H9 (cell line): ENCODE data around the gene SLC25A31. TPM values are rescaled to one million over a fixed set of nuclear protein-coding genes. Genes with fewer than 3 reads are reported as not detected.

Experiments
- DNase-seq: peaks from one replicate; pipeline ENCODE4 v3.0.0-alpha.2; 2017
- H2AFZ ChIP-seq: one replicate; pipeline ENCODE4 v1.6.1; 2013; ENCODE audit warnings: mild to moderate bottlenecking, low read length, control low read depth, moderate library complexity
- H2AK5ac ChIP-seq: 2 replicates; pipeline ENCODE4 v1.6.1; 2013; ENCODE audit warnings: low read length, control low read depth, mixed read lengths; ENCODE audit not compliant: insufficient read length
- H2BK120ac ChIP-seq: one replicate; pipeline ENCODE4 v1.6.1; 2013; ENCODE audit warnings: low read depth, mild to moderate bottlenecking, low read length, control low read depth, inconsistent platforms; ENCODE audit not compliant: poor library complexity, severe bottlenecking
- H2BK12ac ChIP-seq: 2 replicates; pipeline ENCODE4 v1.6.1; 2013; ENCODE audit warnings: low read length, control low read depth, mixed read lengths, low read depth; ENCODE audit not compliant: insufficient read length
- H2BK15ac ChIP-seq: 2 replicates; pipeline ENCODE4 v1.6.1; 2013; ENCODE audit warnings: low read depth, low read length, control low read depth
- H2BK20ac ChIP-seq: one replicate; pipeline ENCODE4 v1.6.1; 2013; ENCODE audit warnings: low read depth, mild to moderate bottlenecking, low read length, control low read depth, inconsistent platforms; ENCODE audit not compliant: poor library complexity, severe bottlenecking
- H2BK5ac ChIP-seq: 2 replicates; pipeline ENCODE4 v1.6.1; 2013; ENCODE audit warnings: low read length, control low read depth, mixed read lengths; ENCODE audit not compliant: insufficient read length
- H3K14ac ChIP-seq: 2 replicates; pipeline ENCODE4 v1.6.1; 2013; ENCODE audit warnings: low read length, control low read depth; ENCODE audit not compliant: insufficient read depth
- H3K18ac ChIP-seq: 2 replicates; pipeline ENCODE4 v1.6.1; 2013; ENCODE audit warnings: low read depth, mild to moderate bottlenecking, mixed read lengths, low read length, control low read depth; ENCODE audit not compliant: insufficient read length
- H3K23ac ChIP-seq: 2 replicates; pipeline ENCODE4 v1.6.1; 2013; ENCODE audit warnings: low read length, control low read depth, mixed read lengths, low read depth; ENCODE audit not compliant: insufficient read length
- H3K23me2 ChIP-seq: 2 replicates; pipeline ENCODE4 v1.6.1; 2013; ENCODE audit warnings: low read depth, mild to moderate bottlenecking, mixed read lengths, low read length, control low read depth; ENCODE audit not compliant: insufficient read length, poor library complexity, severe bottlenecking
- H3K27ac ChIP-seq: 2 replicates; pipeline ENCODE4 v1.5.1; 2013; ENCODE audit warnings: low read length, control low read depth, mixed read lengths, low read depth; ENCODE audit not compliant: insufficient read length
- H3K27me3 ChIP-seq: 2 replicates; pipeline ENCODE4 v1.6.1; 2013; ENCODE audit warnings: low read length, control low read depth, inconsistent platforms; ENCODE audit not compliant: insufficient read depth
- H3K4ac ChIP-seq: 2 replicates; pipeline ENCODE4 v1.6.1; 2013; ENCODE audit warnings: low read depth, mild to moderate bottlenecking, control low read depth, inconsistent platforms, low read length, moderate library complexity
- H3K4me1 ChIP-seq: 2 replicates; pipeline ENCODE4 v1.6.1; 2013; ENCODE audit warnings: low read length, control low read depth, inconsistent platforms; ENCODE audit not compliant: insufficient read depth
- H3K4me2 ChIP-seq: 2 replicates; pipeline ENCODE4 v1.6.1; 2013; ENCODE audit warnings: low read length, control low read depth, mixed read lengths; ENCODE audit not compliant: insufficient read length, insufficient read depth
- H3K56ac ChIP-seq: 2 replicates; pipeline ENCODE4 v1.6.1; 2013; ENCODE audit warnings: low read depth, mild to moderate bottlenecking, mixed read lengths, low read length, control low read depth; ENCODE audit not compliant: insufficient read length
- H3K79me1 ChIP-seq: 2 replicates; pipeline ENCODE4 v1.6.1; 2013; ENCODE audit warnings: low read depth, mild to moderate bottlenecking, moderate library complexity, low read length, control low read depth, inconsistent platforms; ENCODE audit not compliant: insufficient read depth, poor library complexity, severe bottlenecking
- H3K79me2 ChIP-seq: 2 replicates; pipeline ENCODE4 v1.6.1; 2013; ENCODE audit warnings: low read length, control low read depth, inconsistent platforms; ENCODE audit not compliant: insufficient read depth
- H3K9ac ChIP-seq: 2 replicates; pipeline ENCODE4 v1.6.1; 2013; ENCODE audit warnings: low read length, control low read depth, mixed read lengths; ENCODE audit not compliant: insufficient read length; ENCODE audit errors: extremely low read depth
- H3K9me3 ChIP-seq: one replicate; pipeline ENCODE4 v1.6.1; 2013; ENCODE audit warnings: low read depth, low read length, inconsistent platforms; ENCODE audit not compliant: control insufficient read depth
- H3T11ph ChIP-seq: one replicate; pipeline ENCODE4 v1.6.1; 2013; ENCODE audit warnings: mild to moderate bottlenecking, low read length, control low read depth, inconsistent platforms
- H4K20me1 ChIP-seq: one replicate; pipeline ENCODE4 v1.6.1; 2013; ENCODE audit not compliant: control insufficient read depth, insufficient read length, insufficient read depth
- H4K5ac ChIP-seq: 2 replicates; pipeline ENCODE4 v1.6.1; 2013; ENCODE audit warnings: low read depth, mild to moderate bottlenecking, mixed read lengths, low read length, control low read depth; ENCODE audit not compliant: insufficient read length
- H4K8ac ChIP-seq: replicated peaks from 2 replicates; pipeline ENCODE4 v1.6.1; 2013; ENCODE audit warnings: low read length, control low read depth, mixed read lengths, low read depth; ENCODE audit not compliant: insufficient read length
- H4K91ac ChIP-seq: 2 replicates; pipeline ENCODE4 v1.6.1; 2013; ENCODE audit warnings: low read depth, mild to moderate bottlenecking, moderate library complexity, mixed read lengths, low read length, control low read depth; ENCODE audit not compliant: insufficient read length
- H3K27ac Mint-ChIP-seq, 3 experiments: 2 replicates in 2 of 3; 3 replicates in 1 of 3; pipeline ENCODE4 v1.8.0; 2020 to 2021; ENCODE audit warnings: mixed read lengths in 3 of 3, mild to moderate bottlenecking in 1 of 3, moderate library complexity in 1 of 3
- H3K27me3 Mint-ChIP-seq: 2 replicates; pipeline ENCODE4 v1.8.0; 2021; ENCODE audit warnings: low read depth, mild to moderate bottlenecking, moderate library complexity, mixed read lengths
- H3K36me3 Mint-ChIP-seq, 3 experiments: 2 replicates in 2 of 3; 3 replicates in 1 of 3; pipeline ENCODE4 v1.8.0; 2020 to 2021; ENCODE audit warnings: low read depth in 3 of 3, mixed read lengths in 3 of 3; ENCODE audit not compliant: insufficient read depth in 1 of 3
- H3K4me1 Mint-ChIP-seq, 2 experiments: 2 replicates each; pipeline ENCODE4 v1.8.0; 2020; ENCODE audit warnings: mixed read lengths in 2 of 2
- H3K4me3 Mint-ChIP-seq, 2 experiments: 2 replicates in 1 of 2; 3 replicates in 1 of 2; pipeline ENCODE4 v1.8.0; 2020 to 2021; ENCODE audit warnings: mild to moderate bottlenecking in 2 of 2, mixed read lengths in 2 of 2, moderate library complexity in 1 of 2
- H3K9me3 Mint-ChIP-seq, 2 experiments: 2 replicates in 1 of 2; 3 replicates in 1 of 2; pipeline ENCODE4 v1.8.0; 2020; ENCODE audit warnings: mild to moderate bottlenecking in 2 of 2, mixed read lengths in 2 of 2, moderate library complexity in 1 of 2
- WGBS: extraction: QIAGEN DNeasy Blood & Tissue Kit; methylation state at CpG from one replicate; pipeline ENCODE4 v1.1.7; 2013; ENCODE audit warnings: missing lambda C conversion rate, low lambda C conversion rate, mixed read lengths; ENCODE audit not compliant: insufficient read length; ENCODE audit errors: extremely low coverage; 5-methylcytosine and 5-hydroxymethylcytosine counted together
- long read RNA-seq: library from polyadenylated mRNA; unstranded; transcript quantifications from one replicate; pipeline ENCODE4 v2.0.0, GENCODE V29; 2020
- total RNA-seq: library from RNA; stranded (reverse); gene quantifications from 2 replicates; pipeline ENCODE4 v1.2.1, GENCODE V29; 2021
- TF ChIP-seq, protein P1 (sequence below): fragments of 200-600 bp; sonication (generic); conservative IDR thresholded peaks from 3 replicates; pipeline ENCODE4 v1.8.0; 2021; ENCODE audit warnings: antibody characterized with exemption, mild to moderate bottlenecking

The SLC25A31 gene
- not detected in 2 replicates for total RNA-seq
- long read RNA-seq, result 0 reads

DNA sequence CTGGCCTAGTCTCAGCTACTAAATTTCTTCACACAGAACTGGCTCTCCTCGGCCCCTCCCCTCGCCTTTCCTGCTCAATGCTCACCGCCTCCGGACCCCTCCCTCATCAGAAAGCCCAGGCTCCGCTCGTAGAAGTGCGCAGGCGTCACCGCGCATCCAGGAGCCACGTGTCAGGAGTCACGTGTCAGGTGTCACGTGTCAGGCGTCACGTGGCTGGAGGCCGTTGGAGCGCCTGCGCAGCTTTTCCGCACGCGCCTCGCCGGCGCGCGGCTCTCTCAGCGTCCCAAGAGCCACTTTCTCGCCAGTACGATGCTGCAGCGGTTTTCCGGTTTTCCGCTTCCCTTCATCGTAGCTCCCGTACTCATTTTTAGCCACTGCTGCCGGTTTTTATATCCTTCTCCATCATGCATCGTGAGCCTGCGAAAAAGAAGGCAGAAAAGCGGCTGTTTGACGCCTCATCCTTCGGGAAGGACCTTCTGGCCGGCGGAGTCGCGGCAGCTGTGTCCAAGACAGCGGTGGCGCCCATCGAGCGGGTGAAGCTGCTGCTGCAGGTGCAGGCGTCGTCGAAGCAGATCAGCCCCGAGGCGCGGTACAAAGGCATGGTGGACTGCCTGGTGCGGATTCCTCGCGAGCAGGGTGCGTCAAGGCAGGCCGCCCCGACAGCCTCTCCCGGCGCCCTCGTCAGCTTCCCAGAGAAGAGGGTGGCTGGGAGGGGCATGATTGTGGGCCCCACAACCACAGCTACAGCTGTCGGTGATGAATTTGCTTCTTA lies at the start of gene SLC25A31:
TSS of gene SLC25A31 (plus strand) at position 259 of the 772 bp plus-strand sequence. CDS start at position 405, 146 bp downstream.
- TF ChIP-seq, protein P1, sequence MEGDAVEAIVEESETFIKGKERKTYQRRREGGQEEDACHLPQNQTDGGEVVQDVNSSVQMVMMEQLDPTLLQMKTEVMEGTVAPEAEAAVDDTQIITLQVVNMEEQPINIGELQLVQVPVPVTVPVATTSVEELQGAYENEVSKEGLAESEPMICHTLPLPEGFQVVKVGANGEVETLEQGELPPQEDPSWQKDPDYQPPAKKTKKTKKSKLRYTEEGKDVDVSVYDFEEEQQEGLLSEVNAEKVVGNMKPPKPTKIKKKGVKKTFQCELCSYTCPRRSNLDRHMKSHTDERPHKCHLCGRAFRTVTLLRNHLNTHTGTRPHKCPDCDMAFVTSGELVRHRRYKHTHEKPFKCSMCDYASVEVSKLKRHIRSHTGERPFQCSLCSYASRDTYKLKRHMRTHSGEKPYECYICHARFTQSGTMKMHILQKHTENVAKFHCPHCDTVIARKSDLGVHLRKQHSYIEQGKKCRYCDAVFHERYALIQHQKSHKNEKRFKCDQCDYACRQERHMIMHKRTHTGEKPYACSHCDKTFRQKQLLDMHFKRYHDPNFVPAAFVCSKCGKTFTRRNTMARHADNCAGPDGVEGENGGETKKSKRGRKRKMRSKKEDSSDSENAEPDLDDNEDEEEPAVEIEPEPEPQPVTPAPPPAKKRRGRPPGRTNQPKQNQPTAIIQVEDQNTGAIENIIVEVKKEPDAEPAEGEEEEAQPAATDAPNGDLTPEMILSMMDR, result no peak
- no peaks in the 10 kb centered on the region for H3K27me3 Mint-ChIP-seq
- H3K9ac ChIP-seq, result no peak within 1 kb of the TSS
- H3K23me2 ChIP-seq, result no peaks in the 10 kb centered on the region
- H3K79me2 ChIP-seq, result no peaks in the 10 kb centered on the region
- H3K4me3 Mint-ChIP-seq, result no peak within 1 kb of the TSS
- H3K79me1 ChIP-seq, result no peaks in the 10 kb centered on the region
- H3K9me3 Mint-ChIP-seq, result no peaks in the 10 kb centered on the region
- H3K9me3 ChIP-seq, result no peaks in the 10 kb centered on the region
- no peak within 1 kb of the TSS for H3K4ac ChIP-seq
- H2BK20ac ChIP-seq, result no peak within 1 kb of the TSS
- no peak within 1 kb of the TSS for H3K14ac ChIP-seq
- no peak within 1 kb of the TSS for H4K8ac ChIP-seq
- H2AK5ac ChIP-seq, result no peak within 1 kb of the TSS
- no peak within 1 kb of the TSS; a peak in 1 of 7 replicates for H3K27ac Mint-ChIP-seq
- H3T11ph ChIP-seq, result no peak within 1 kb of the TSS
- H2BK5ac ChIP-seq, result no peak within 1 kb of the TSS
- peak; percentile 35 for DNase-seq
- H3K27ac ChIP-seq, result no peak within 1 kb of the TSS
- H3K23ac ChIP-seq, result no peak within 1 kb of the TSS
- no peaks in the 10 kb centered on the region for H3K4me1 ChIP-seq
- H3K4me2 ChIP-seq, result no peak within 1 kb of the TSS
- H2AFZ ChIP-seq, result no peak within 1 kb of the TSS
- no peak within 1 kb of the TSS for H4K91ac ChIP-seq
- no peak within 1 kb of the TSS for H4K5ac ChIP-seq
- no peak within 1 kb of the TSS for H2BK15ac ChIP-seq
- no peak within 1 kb of the TSS for H3K56ac ChIP-seq
- H3K36me3 Mint-ChIP-seq, result peaks cover 0 to 2% (median 0%) of the 10 kb centered on the region in 3 experiments; a peak in 2 of 7 replicates
- whole genome bisulfite sequencing, result no CpG with 5 or more reads among the region's 64 CpGs
- no peak within 1 kb of the TSS for H2BK12ac ChIP-seq
- peak within 1 kb of the TSS; percentile 19 for H2BK120ac ChIP-seq
- H3K4me1 Mint-ChIP-seq, result peaks cover 3 to 4% of the 10 kb centered on the region in 2 experiments; a peak in 2 of 4 replicates
- H3K27me3 ChIP-seq, result no peaks in the 10 kb centered on the region
- no peaks in the 10 kb centered on the region for H4K20me1 ChIP-seq
- H3K18ac ChIP-seq, result no peak within 1 kb of the TSS
